ENCODE measurements around the gene SCN8A.
"Not testable (repeated sequence)": the region's sequence is repeated elsewhere in the genome, so short reads cannot be mapped to it uniquely, and the experiment has no call there.

SCN8A gene

DNA sequence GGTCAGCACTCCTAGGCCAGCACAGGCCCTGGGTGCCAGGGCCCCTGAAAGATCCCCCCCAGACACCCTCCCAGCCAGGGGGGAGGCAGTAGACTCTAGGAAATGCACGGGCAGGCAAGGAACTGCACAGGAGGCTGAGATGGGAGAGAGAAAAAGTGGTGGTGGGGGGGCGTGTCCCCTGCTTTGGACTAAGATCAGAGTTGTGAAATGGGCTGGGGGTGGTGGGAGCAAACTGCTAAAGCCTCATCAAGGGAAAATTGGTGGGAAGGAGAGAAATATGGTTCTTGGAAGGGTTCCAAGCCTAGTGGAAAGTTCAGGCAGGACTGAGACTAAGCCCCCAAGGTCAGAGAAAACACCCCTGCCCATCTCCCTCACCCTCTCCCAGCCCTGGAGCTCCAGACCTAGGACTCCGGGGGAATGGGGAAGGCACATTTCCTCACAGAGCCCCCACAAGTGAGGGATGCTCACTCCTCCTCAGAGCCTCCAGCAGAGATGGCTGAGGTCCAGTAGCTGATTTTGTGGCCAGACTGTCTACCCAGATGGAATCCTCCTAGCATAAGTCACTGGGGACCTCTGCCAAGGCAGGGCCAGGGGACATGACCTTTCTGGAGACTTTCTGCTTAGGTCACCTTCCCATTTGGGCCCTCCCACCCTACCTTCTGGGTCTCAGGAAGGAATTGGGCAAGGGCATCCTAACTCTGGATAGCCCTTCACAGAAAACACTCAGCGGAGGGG, 227.7 kb downstream of the SCN8A start:
- DNase-seq = no peak

- DNase-seq = no peak
These were observed 228.9 kb downstream of the SCN8A start for GRCh38 chr12:51819736-51820525.

DNA sequence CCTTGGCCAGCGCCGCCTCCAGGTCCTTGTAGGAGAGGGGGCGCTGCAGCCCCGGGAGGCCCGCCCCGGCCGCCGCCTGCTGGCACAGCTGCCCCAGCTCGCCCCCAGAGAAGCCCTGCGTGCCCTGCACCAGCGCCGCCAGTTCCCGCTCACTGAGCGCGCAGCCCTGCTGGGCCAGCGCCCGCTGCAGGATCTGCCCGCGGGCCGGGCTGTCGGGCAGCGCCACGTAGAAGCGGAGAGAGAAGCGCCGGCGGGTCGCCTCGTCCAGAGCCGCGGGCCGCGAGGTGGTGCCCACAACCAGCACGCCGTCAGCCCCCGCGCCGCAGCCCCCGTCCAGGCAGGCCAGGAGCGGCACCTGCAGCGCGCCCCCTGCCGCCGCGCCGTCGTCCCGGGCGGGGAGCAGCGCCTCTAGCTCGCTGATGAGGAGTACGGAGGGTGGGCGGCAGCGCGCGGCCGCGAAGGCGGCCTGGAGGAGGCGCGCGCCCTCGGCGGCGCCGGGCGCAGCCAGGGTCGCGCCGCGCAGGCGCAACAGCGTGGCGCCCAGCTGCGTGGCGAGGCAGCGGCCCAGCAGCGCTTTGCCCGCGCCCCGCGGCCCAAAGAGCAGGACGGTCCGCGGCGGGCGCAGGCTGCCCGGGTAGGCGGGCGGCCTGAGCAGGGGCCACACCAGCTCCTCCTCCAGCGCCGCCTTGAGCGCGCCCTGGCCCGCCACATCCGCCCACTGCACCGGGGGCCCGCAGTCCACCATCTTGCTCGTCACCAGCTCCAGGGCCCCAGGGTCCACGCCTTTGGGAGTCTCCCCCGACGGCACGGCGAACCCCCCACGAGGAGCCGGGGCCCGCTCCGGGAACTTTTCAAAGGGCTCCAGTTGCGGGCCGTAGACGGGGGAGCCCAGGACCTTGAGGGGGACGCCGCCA, 229.8 kb downstream of the SCN8A start:
- DNase-seq = no peak

- no peak for DNase-seq
These were observed 230.6 kb downstream of the SCN8A start for GRCh38 chr12:51821440-51822260.

DNA sequence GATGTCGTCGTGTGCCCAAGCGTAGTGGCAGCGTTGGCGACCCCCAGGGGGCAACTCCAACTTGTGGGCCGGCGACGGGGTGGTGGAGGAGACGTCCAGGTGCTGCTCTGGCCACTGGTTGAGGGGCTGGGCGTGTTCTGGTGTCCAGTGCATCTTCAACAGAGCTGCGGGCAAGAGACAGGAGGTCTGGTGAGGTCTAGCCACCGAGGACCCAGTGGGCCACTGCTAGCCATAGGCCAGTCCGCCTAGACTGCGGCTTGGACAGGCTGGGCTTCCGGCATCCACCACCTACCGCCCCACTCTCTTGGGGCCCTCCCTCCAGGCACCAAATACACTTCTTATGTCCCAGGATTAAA, 231.2 kb downstream of the SCN8A start:
- DNase-seq = no peak

GRCh38 chr12:51822956-51823355, 231.9 kb downstream of the SCN8A start:
- no peak for DNase-seq

DNA sequence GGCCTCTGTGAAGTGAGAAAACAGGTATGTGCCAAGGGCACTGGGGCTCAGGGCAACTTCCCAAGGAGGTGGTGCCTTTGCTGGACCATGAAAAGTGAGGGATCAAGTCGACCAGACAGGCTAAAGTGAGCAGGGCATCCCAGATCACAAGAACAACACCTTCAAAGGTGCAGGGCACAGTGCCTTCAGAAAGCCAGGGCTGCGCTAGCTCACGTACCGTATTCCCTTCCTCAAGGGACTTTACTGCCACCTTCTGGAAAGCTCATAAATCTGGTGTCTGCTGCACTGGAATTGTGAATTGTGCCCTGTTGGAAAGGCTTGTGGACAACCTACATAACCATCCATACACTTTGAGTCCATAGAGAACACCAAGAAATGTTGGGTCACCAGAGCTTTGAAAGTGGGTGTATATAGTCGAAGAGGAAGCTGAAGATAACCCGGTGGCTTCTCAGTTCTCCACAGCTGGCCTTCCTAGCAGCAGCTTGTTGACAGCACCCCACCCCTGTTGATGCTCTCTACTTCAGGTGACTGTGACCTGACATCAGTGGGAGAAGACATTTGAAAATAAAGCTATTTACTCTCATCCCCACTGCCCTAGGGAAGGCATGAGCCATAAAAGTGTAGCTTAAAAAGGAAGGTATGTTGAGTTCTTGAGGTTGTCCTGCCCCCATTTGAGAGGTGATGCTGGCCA, 233.0 kb downstream of the SCN8A start:
- DNase-seq = no peak

GRCh38 chr12:51825216-51825615, 234.2 kb downstream of the SCN8A start:
- DNase-seq = no peak

DNA sequence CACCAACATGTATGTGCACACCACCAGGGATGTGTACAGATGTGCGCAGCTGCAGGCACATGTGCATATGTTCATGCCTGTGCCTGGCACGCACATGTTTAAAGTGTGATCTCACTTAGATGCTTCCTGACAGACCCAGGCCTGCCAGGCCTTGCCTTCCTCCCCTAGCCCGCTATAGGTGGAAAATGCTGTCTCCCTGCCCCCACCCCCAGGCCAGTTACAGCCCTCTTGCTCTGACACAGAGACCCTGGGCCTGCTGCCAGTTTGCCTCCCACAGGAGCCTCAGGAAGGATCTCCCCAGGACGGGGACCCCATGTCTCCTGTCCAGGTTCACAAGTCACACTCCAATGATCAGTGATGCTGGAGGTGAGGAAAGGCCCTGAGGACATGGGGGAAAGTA, 235.8 kb downstream of the SCN8A start:
- no peak for DNase-seq

DNA sequence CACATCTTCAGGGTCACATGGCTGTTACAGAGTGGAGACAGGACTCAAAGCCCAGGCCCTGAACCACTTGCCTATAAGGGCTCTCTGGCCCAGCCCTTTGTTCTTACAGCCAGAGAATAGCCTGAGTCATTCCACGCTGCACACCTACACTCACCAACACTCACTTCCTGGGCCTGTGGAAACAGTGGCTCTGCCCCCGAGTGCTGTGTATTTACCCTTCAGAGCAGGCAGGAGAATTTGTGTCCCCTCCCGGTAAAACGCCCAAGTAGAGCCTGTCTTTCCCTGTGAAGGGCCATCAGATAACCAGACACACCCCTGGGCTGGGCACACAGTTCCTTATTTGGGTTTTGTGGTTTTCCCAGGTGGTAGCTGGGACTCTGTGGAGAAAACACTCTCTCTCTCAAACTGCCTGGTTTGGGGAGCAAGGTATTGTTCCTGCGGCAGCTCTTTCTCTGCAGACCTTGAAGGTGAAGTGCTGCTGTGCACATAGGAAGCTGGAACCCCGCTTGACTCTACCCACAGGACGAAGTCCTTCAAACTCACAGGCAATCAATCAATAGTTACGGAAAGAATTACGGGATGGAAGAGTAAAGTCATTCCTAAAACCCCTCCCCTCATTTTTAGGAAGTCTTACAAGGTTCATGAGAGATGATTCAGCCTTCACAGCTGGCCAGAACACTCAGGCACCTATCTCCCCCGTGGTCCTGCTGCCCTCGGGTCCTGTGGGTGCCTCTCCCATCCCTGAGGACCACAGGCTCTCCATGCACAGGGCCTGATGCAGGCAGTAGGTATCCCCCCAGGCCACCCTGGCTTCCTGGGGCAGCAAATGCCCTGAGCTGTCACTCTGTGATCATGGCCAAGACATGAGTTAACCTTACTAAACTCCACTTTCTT, 237.1 kb downstream of the SCN8A start:
- no peak for DNase-seq

GRCh38 chr12:51829011-51829481, 238.0 kb downstream of the SCN8A start:
- no peak for DNase-seq

- DNase-seq = no peak
These were observed 238.6 kb downstream of the SCN8A start for GRCh38 chr12:51829641-51830040.

GRCh38 chr12:51831817-51832216, 240.8 kb downstream of the SCN8A start:
- not testable (repeated sequence) for DNase-seq

DNA sequence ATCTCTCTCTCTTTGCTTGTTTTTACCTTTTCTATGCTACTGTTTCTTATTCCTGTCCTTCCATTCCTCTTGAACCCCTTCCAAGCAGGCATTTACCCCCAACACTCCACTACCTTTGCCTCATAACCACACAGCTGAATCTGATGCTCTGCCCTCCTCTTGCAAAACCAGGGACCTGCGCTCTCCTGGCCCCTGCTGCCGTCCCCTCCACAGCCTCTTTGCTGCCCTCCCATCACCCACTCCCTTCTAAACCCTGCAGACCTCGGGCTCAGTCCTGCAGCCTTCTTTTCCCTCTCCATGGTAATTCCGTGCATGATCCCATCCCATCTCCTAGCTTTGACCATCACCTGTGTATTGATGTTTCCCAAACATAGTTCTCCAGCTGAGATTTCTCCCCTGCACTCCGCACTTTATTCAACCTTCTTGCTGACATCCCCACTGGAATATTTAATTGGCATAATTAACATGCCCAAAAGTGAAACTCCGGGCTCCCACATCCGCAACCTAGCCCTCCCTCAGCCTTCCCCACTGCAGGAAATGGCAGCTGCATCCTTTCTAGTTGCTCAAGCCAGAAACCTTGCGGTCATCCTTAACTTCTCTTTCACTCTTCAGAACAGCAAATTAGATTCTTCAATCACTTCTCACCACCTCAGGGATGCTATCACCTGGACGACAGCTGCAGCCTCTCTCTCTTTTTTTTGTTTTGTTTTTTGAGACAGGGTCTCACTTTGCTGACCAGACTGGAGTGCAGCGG, 241.5 kb downstream of the SCN8A start:
- no peak for DNase-seq

DNA sequence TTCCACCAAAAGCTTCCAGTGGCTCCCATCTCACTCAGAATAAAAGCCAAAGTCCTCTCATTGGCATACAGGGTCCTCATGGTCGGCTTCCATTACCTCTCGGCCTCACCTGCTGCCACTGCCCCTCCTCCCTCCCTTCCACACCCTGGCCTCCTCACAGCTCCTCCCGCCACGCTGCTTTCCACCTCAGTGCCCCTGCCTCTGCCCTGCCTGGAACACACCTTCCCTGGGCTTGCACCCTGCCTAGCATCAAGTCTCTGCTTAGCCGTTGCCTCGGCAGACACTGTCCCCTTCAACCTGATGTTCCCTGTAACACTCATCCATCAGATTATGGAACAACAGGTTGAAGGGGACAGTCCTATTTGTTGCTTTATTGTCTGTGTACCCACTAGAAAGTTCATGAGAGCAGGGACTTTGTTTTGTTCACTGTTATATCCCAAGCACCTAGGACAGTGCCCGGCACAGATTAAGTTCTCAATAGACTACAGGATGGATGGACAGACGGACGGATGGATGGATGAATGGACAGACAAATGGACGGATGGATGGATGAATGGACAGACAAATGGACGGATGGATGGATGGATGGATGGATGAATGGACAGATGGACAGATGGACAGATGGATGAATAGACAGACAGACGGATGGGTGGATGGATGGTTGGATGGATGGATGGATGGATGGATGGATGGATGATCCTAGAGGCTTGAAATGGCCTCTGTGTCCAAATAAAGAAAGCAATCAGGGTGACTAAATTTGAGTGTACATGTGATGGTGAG, 242.6 kb downstream of the SCN8A start:
- DNase-seq = no peak

- DNase-seq = no peak
These were observed 243.4 kb downstream of the SCN8A start for GRCh38 chr12:51834411-51834810.

DNA sequence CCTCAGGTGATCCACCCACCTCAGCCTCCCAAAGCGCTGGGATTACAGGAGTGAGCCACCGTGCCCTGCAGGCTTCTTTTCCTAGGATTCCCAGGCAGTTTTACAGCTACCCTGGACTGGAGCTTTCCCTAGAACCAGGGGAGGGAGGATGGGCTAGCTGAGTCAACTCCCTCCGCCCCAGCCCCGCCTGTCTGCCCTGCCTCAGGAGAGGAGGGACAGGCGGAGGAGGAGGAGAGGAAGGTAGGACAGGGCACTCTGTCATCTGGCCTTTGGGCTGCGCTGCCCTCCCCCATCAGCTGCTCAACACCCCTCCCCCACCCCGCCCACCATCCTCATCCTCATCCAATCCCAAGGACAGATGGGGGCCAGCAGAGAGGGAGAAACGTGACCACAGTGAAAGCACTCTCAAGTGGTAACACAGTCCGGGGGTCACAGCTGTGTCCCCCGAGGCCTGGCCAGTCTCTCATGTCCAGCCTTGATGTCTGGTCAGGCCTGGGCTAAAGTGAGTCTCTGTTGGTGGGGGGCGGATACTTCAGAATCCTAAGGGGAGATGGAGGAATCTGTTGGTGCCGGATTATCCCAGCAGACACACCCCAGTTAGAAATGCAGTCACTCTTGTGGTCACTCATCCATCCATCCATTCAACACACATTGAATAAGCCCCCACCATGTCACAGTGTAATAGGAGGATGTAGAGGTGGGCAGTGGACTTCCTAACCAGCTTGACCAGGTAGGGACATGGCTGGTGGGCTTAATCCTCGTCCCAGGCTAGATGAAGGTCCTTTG, 245.2 kb downstream of the SCN8A start:
- DNase-seq = no peak

DNA sequence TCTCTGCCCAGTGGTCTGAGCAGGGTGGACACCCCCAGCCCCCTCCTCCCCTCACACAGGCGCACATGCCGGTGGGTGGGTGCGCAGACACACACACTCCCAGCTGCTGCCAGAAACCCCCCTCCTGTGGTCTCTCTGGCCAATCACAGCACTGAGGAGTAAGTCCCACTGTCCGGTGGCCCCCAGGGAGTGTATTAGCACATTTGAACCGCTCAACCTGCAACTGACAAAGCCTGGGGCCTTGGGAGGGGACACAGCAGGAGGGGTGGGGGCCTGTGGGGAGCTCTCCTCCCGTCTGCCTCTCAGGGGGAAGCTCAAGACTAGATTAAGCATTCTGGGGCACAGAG, 245.8 kb downstream of the SCN8A start:
- no peak for DNase-seq

Data from cortex of kidney (tissue), 1 donor.